ENCODE data around the gene TAB3. TPM values are rescaled to one million over a fixed set of nuclear protein-coding genes. Genes with fewer than 3 reads are reported as not detected.

TAB3 gene
- total and polyA plus RNA-seq, 9 of the 15 experiments (the other 6 are each of a cell fraction or from before 2014, with no cell fraction given) = 2.4 to 31.1 (median 15.5) TPM

GRCh38 chrX:30910124-30910860 is 21.2 kb upstream of the TAB3 start (continued):
- TF ChIP-seq, protein P1, sequence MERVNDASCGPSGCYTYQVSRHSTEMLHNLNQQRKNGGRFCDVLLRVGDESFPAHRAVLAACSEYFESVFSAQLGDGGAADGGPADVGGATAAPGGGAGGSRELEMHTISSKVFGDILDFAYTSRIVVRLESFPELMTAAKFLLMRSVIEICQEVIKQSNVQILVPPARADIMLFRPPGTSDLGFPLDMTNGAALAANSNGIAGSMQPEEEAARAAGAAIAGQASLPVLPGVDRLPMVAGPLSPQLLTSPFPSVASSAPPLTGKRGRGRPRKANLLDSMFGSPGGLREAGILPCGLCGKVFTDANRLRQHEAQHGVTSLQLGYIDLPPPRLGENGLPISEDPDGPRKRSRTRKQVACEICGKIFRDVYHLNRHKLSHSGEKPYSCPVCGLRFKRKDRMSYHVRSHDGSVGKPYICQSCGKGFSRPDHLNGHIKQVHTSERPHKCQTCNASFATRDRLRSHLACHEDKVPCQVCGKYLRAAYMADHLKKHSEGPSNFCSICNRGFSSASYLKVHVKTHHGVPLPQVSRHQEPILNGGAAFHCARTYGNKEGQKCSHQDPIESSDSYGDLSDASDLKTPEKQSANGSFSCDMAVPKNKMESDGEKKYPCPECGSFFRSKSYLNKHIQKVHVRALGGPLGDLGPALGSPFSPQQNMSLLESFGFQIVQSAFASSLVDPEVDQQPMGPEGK (CRISPR knock-in tag; IDR thresholded peaks at IDR 0.05; ENCODE audit: borderline replicate concordance) = no peak
- TF ChIP-seq HCFC1 (IDR thresholded peaks at IDR 0.05; ENCODE audit: low read depth, low read length) = no peak
- TF ChIP-seq, protein P2, sequence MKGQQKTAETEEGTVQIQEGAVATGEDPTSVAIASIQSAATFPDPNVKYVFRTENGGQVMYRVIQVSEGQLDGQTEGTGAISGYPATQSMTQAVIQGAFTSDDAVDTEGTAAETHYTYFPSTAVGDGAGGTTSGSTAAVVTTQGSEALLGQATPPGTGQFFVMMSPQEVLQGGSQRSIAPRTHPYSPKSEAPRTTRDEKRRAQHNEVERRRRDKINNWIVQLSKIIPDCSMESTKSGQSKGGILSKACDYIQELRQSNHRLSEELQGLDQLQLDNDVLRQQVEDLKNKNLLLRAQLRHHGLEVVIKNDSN (CRISPR knock-in tag; IDR thresholded peaks at IDR 0.05) = no peak
- TF ChIP-seq ZNF507 (tag; conservative IDR thresholded peaks at IDR 0.05) = no peak
- TF ChIP-seq ZNF146 (CRISPR knock-in tag; IDR thresholded peaks at IDR 0.05; ENCODE audit: unreplicated experiment) = no peak
- TF ChIP-seq NUFIP1 (IDR thresholded peaks at IDR 0.05; ENCODE audit: partially characterized antibody) = no peak

DNA sequence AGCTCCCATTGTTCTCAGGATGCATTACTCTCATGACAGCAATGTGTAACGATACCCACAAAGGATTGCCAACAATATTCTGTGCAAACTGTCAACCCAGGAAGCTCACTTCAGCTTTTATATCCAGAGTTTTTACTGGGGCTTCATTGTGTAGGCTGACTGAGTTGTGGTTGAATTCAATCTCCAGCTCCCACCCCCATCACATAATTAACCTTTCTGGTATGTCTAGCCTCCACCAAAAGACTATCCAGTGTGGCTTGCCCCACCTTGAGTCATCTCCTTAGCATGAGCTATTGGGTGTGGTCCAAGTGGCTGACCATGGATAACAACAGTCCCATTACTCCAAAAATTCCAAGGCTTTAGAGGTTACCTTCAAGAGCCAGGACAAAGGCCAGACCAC is 17.7 kb upstream of the TAB3 start:
- peak in 1 of 4 experiments; percentile 18 for DNase-seq (ENCODE audit: extremely low read depth in 1 of 4, low spot score in 3 of 4)
- CTCF ChIA-PET (ENCODE audit: low intra/inter-chr PET ratio) = no interaction called here
- Histone ChIP-seq H3K9ac (ENCODE audit: insufficient read depth in 1 of 2, low read depth in 2 of 2, low read length in 2 of 2) (no peak overlapping the region), H3K4me3 (no peak overlapping the region), H3K36me3 (ENCODE audit: control insufficient read depth, insufficient read depth, low read length) (no peaks in the 10 kb centered on the region), H2AFZ (ENCODE audit: low read depth, low read length) (no peak overlapping the region), H3K4me2 (ENCODE audit: insufficient read depth, low read length) (no peak overlapping the region), H3K27me3 (ENCODE audit: control insufficient read depth in 2 of 2, insufficient read depth in 2 of 2, low read length in 2 of 2) (no peaks in the 10 kb centered on the region), H3K9me1 (ENCODE audit: control insufficient read depth, insufficient read depth, low read length) (no peaks in the 10 kb centered on the region), H4K20me1 (replicated peaks; ENCODE audit: control insufficient read depth, insufficient read depth, low read length) (no peaks in the 10 kb centered on the region), H3K27ac (ENCODE audit: extremely low read depth, low read depth, low read length) (no peak overlapping the region), H3K9me3 (replicated peaks; ENCODE audit: control insufficient read depth, insufficient read depth, low read depth, low read length) (no peaks in the 10 kb centered on the region), H3K4me1 (replicated peaks in 1 of 2; ENCODE audit: control insufficient read depth in 2 of 2, insufficient read depth in 2 of 2, low read length in 2 of 2) (peaks cover 6 to 49% of the 10 kb centered on the region in 2 experiments; a peak in 4 of 5 replicates), H3K79me2 (ENCODE audit: control insufficient read depth, insufficient read depth, low read length) (no peaks in the 10 kb centered on the region)
- peak; percentile 21; the same call in 1 of the 2 replicates for TF ChIP-seq FOSL1 (tag; conservative IDR thresholded peaks at IDR 0.05)
- TF ChIP-seq NCOR1 (IDR thresholded peaks at IDR 0.05) = no peak
- FAIRE-seq = no peak
- intact Hi-C loops (cut with micrococcal nuclease) = no loop called here
- no peak for ATAC-seq
- BruUV-seq (replicated peaks) = no TSS peak
- in situ Hi-C loops (cut with MboI) = no loop called here
- 63% methylated on average over 1 of the region's 1 CpG for WGBS (ENCODE audit: insufficient coverage, low coverage, missing lambda C conversion rate)
- POLR2A ChIA-PET = interaction anchor here (1.2 kb wide), 1 partner anchor 19 kb away, joined by 3 read pairs; no protein-coding TSS in a partner anchor
